C4-2B (cell line): ENCODE results near the gene OR11L1.

Experiments
- ZFX ChIP-seq: fragments of 450-650 bp; IDR thresholded peaks from 2 replicates; pipeline ENCODE4 v1.6.1; 2017
- TF ChIP-seq, protein P1 (sequence below): fragments of 450-650 bp; conservative IDR thresholded peaks from 2 replicates; pipeline ENCODE4 v1.5.1; 2017; ENCODE audit warnings: mild to moderate bottlenecking

DNA sequence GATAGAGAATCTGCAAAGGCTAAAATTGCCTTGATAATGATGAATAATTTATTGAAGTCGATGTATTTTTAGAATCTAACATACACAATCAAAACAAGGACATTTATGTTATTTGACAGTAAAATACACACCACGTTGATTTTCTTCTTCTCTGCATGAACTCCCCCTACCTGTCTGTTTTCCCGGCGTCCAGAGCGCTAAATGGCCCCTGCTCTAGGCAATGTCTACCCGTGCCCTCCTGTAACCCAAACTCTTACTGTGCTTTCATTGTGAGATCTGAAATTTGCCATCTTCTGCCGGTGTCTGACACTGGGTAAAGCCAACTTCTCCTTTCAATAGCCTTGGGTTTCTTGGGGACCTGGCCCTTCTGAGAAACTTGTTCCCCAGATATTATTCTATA is 6.7 kb upstream of the OR11L1 start:
- TF ChIP-seq, protein P1, sequence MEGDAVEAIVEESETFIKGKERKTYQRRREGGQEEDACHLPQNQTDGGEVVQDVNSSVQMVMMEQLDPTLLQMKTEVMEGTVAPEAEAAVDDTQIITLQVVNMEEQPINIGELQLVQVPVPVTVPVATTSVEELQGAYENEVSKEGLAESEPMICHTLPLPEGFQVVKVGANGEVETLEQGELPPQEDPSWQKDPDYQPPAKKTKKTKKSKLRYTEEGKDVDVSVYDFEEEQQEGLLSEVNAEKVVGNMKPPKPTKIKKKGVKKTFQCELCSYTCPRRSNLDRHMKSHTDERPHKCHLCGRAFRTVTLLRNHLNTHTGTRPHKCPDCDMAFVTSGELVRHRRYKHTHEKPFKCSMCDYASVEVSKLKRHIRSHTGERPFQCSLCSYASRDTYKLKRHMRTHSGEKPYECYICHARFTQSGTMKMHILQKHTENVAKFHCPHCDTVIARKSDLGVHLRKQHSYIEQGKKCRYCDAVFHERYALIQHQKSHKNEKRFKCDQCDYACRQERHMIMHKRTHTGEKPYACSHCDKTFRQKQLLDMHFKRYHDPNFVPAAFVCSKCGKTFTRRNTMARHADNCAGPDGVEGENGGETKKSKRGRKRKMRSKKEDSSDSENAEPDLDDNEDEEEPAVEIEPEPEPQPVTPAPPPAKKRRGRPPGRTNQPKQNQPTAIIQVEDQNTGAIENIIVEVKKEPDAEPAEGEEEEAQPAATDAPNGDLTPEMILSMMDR: no peak
- TF ChIP-seq ZFX: no peak
